Endothelial cell of hepatic sinusoid (primary cell): Measurements from ENCODE around the gene SLC25A23.

Source experiments
- in situ Hi-C: cut with HindIII; loops from 2 replicates; pipeline ENCODE4 v1.10.0; 2017; ENCODE audit warnings: low sequenced_read_pairs

SLC25A23 gene

GRCh38 chr19:6482343-6482686, 22.7 kb upstream of the SLC25A23 start:
- in situ Hi-C loops: no loop called here

- in situ Hi-C loops: no loop called here
Measured at GRCh38 chr19:6481541-6482342, 22.1 kb upstream of the SLC25A23 start, which contains the start of gene DENND1C. Gene DENND1C, minus strand, starts transcription at chr19:6481787. Its CDS starts 92 bp downstream, at chr19:6481695.

GRCh38 chr19:6480848-6481415, 21.3 kb upstream of the SLC25A23 start:
- in situ Hi-C loops: no loop called here

- in situ Hi-C loops: no loop called here
Measured at GRCh38 chr19:6479836-6480398, 20.3 kb upstream of the SLC25A23 start.

- in situ Hi-C loops: no loop called here
Measured at GRCh38 chr19:6478815-6479214, 19.2 kb upstream of the SLC25A23 start.

GRCh38 chr19:6476896-6477431, 17.4 kb upstream of the SLC25A23 start:
- in situ Hi-C loops: no loop called here

GRCh38 chr19:6476155-6476895, 16.7 kb upstream of the SLC25A23 start:
- in situ Hi-C loops: no loop called here

- in situ Hi-C loops: no loop called here
Measured at GRCh38 chr19:6475321-6476108, 15.9 kb upstream of the SLC25A23 start.

- in situ Hi-C loops: no loop called here
Measured at GRCh38 chr19:6473647-6474046, 14.1 kb upstream of the SLC25A23 start.

- in situ Hi-C loops: no loop called here
Measured at GRCh38 chr19:6472713-6473112, 13.1 kb upstream of the SLC25A23 start.

GRCh38 chr19:6471076-6471475, 11.5 kb upstream of the SLC25A23 start:
- in situ Hi-C loops: no loop called here

GRCh38 chr19:6470173-6470572, 10.6 kb upstream of the SLC25A23 start:
- in situ Hi-C loops: no loop called here

- in situ Hi-C loops: loop anchor here (10.0 kb wide), 1 partner anchor 367 kb away; no protein-coding TSS in a partner anchor
Measured at GRCh38 chr19:6467384-6467783, 7.8 kb upstream of the SLC25A23 start.

- in situ Hi-C loops: loop anchor here (10.0 kb wide), 1 partner anchor 368 kb away; no protein-coding TSS in a partner anchor
Measured at GRCh38 chr19:6466526-6467248, 7.1 kb upstream of the SLC25A23 start.

- in situ Hi-C loops: loop anchor here (10.0 kb wide), 1 partner anchor 369 kb away; no protein-coding TSS in a partner anchor
Measured at GRCh38 chr19:6465663-6466062, 6.1 kb upstream of the SLC25A23 start.

- in situ Hi-C loops: loop anchor here (10.0 kb wide), 1 partner anchor 370 kb away; no protein-coding TSS in a partner anchor
Measured at GRCh38 chr19:6465006-6465405, 5.4 kb upstream of the SLC25A23 start.

GRCh38 chr19:6464070-6464873, 4.7 kb upstream of the SLC25A23 start, which contains the start of gene CRB3:
Gene CRB3, plus strand, starts transcription at chr19:6464271. Its CDS starts 431 bp downstream, at chr19:6464702.
- in situ Hi-C loops: loop anchor here (10.0 kb wide), 1 partner anchor 371 kb away; no protein-coding TSS in a partner anchor

- in situ Hi-C loops: loop anchor here (10.0 kb wide), 1 partner anchor 375 kb away; no protein-coding TSS in a partner anchor
Measured at GRCh38 chr19:6460099-6460884, 700 bp upstream of the SLC25A23 start.
